ENCODE measurements around the gene HMGCS1. TPM values are rescaled to one million over a fixed set of nuclear protein-coding genes. Genes with fewer than 3 reads are reported as not detected.
"Not testable (repeated sequence)": the region's sequence is repeated elsewhere in the genome, so short reads cannot be mapped to it uniquely, and the experiment has no call there.

HMGCS1 gene
- total and polyA plus RNA-seq, 3 donors from 2014 or later = 27.2 to 47.5 (median 42.9) TPM

- Histone ChIP-seq H3K27ac (no peak overlapping the region), H3K27me3 (no peaks in the 10 kb centered on the region), H3K4me1 (no peaks in the 10 kb centered on the region), H3K9me3 (no peaks in the 10 kb centered on the region), H3K4me3 (no peak overlapping the region), H3K36me3 (ENCODE audit: low read depth, missing control alignments) (no peaks in the 10 kb centered on the region)
- no peak for TF ChIP-seq CTCF (IDR thresholded peaks at IDR 0.05)
- no peak for TF ChIP-seq POLR2A (IDR thresholded peaks at IDR 0.05)
- DNase-seq = no peak
- intact Hi-C loops (cut with DNase I; ENCODE audit: low total_unique reads) = no loop called here
- 86 to 100% methylated on average over 1 of the region's 1 CpG for WGBS, 2 donors
Observed at GRCh38 chr5:43332401-43332800, 19.2 kb upstream of the HMGCS1 start.

GRCh38 chr5:43325624-43326023 is 12.4 kb upstream of the HMGCS1 start:
- H3K27ac ChIP-seq; H3K9me3 ChIP-seq; H3K27me3 ChIP-seq; H3K4me3 ChIP-seq; H3K4me1 ChIP-seq; intact Hi-C loops (cut with DNase I; ENCODE audit: low total_unique reads); H3K36me3 ChIP-seq (ENCODE audit: low read depth, missing control alignments); DNase-seq: not testable (repeated sequence)

GRCh38 chr5:43323488-43323887 is 10.3 kb upstream of the HMGCS1 start:
- H3K36me3 ChIP-seq (ENCODE audit: low read depth, missing control alignments); H3K27me3 ChIP-seq; H3K27ac ChIP-seq; DNase-seq; H3K4me3 ChIP-seq; H3K4me1 ChIP-seq; H3K9me3 ChIP-seq; intact Hi-C loops (cut with DNase I; ENCODE audit: low total_unique reads): not testable (repeated sequence)
- WGBS, 2 donors = 52 to 82% methylated on average over 3 of the region's 3 CpGs

GRCh38 chr5:43320846-43321245 is 7.6 kb upstream of the HMGCS1 start:
- H3K36me3 ChIP-seq (ENCODE audit: low read depth, missing control alignments) = no peaks in the 10 kb centered on the region
- no peak overlapping the region for H3K4me3 ChIP-seq
- H3K27me3 ChIP-seq = no peaks in the 10 kb centered on the region
- no peak overlapping the region for H3K27ac ChIP-seq
- TF ChIP-seq POLR2A (IDR thresholded peaks at IDR 0.05) (no peak), CTCF (IDR thresholded peaks at IDR 0.05) (no peak)
- DNase-seq = no peak
- intact Hi-C loops (cut with DNase I; ENCODE audit: low total_unique reads) = no loop called here
- no peaks in the 10 kb centered on the region for H3K9me3 ChIP-seq
- no peaks in the 10 kb centered on the region for H3K4me1 ChIP-seq
- 69 to 91% methylated on average over 4 of the region's 4 CpGs for WGBS, 2 donors

GRCh38 chr5:43316421-43316820 is 3.2 kb upstream of the HMGCS1 start:
- no peak for TF ChIP-seq POLR2A (IDR thresholded peaks at IDR 0.05)
- TF ChIP-seq CTCF (IDR thresholded peaks at IDR 0.05) = no peak
- no peaks in the 10 kb centered on the region for H3K9me3 ChIP-seq
- DNase-seq = no peak
- H3K4me3 ChIP-seq = no peak overlapping the region
- H3K27ac ChIP-seq = no peak overlapping the region
- 96% methylated on average over 5 of the region's 5 CpGs for WGBS, 2 donors
- H3K36me3 ChIP-seq (ENCODE audit: low read depth, missing control alignments) = no peaks in the 10 kb centered on the region
- no peaks in the 10 kb centered on the region for H3K4me1 ChIP-seq
- intact Hi-C loops (cut with DNase I; ENCODE audit: low total_unique reads) = no loop called here
- no peaks in the 10 kb centered on the region for H3K27me3 ChIP-seq

GRCh38 chr5:43315682-43316081 is 2.5 kb upstream of the HMGCS1 start:
- H3K27ac ChIP-seq = no peak overlapping the region
- intact Hi-C loops (cut with DNase I; ENCODE audit: low total_unique reads) = no loop called here
- H3K4me3 ChIP-seq = no peak overlapping the region
- H3K9me3 ChIP-seq = no peaks in the 10 kb centered on the region
- no peaks in the 10 kb centered on the region for H3K27me3 ChIP-seq
- TF ChIP-seq CTCF (IDR thresholded peaks at IDR 0.05) (no peak), POLR2A (IDR thresholded peaks at IDR 0.05) (no peak)
- H3K36me3 ChIP-seq (ENCODE audit: low read depth, missing control alignments) = no peaks in the 10 kb centered on the region
- no peak for DNase-seq
- H3K4me1 ChIP-seq = no peaks in the 10 kb centered on the region
- WGBS, 2 donors = 91 to 96% methylated on average over 3 of the region's 3 CpGs
